ENCODE measurements around the gene RING1.

Gene RING1

GRCh38 chr6:33172688-33173534 is 35.4 kb upstream of the RING1 start:
- ATAC-seq = no peak

GRCh38 chr6:33173535-33174180 is 34.6 kb upstream of the RING1 start:
- ATAC-seq = no peak

- no peak for ATAC-seq
Measured at GRCh38 chr6:33174784-33175183, 33.5 kb upstream of the RING1 start.

GRCh38 chr6:33175436-33176069 is 32.7 kb upstream of the RING1 start:
- ATAC-seq = no peak

- no peak for ATAC-seq
Measured at GRCh38 chr6:33176906-33177305, 31.4 kb upstream of the RING1 start.

GRCh38 chr6:33177552-33178446 is 30.5 kb upstream of the RING1 start:
- no peak for ATAC-seq

- ATAC-seq = no peak
Measured at GRCh38 chr6:33178755-33179475, 29.4 kb upstream of the RING1 start.

- no peak for ATAC-seq
Measured at GRCh38 chr6:33181141-33181540, 27.2 kb upstream of the RING1 start.

- ATAC-seq = peak in 1 of 2 donors; percentile 58
Measured at GRCh38 chr6:33183071-33183683, 25.1 kb upstream of the RING1 start.

GRCh38 chr6:33185190-33185589 is 23.1 kb upstream of the RING1 start:
- no peak for ATAC-seq

- no peak for ATAC-seq
Measured at GRCh38 chr6:33185654-33186187, 22.6 kb upstream of the RING1 start.

GRCh38 chr6:33187809-33188208 is 20.5 kb upstream of the RING1 start:
- no peak for ATAC-seq

- ATAC-seq = no peak
Measured at GRCh38 chr6:33189164-33189563, 19.1 kb upstream of the RING1 start.

GRCh38 chr6:33189625-33190448 is 18.5 kb upstream of the RING1 start:
- no peak for ATAC-seq

- no peak for ATAC-seq
Measured at GRCh38 chr6:33190504-33191107, 17.7 kb upstream of the RING1 start.

GRCh38 chr6:33191383-33192104 is 16.8 kb upstream of the RING1 start:
- ATAC-seq = no peak

- peak; percentile 19 to 34 for ATAC-seq
Measured at GRCh38 chr6:33192105-33192646, 16.1 kb upstream of the RING1 start, which contains the start of gene COL11A2. TSS of gene COL11A2 (minus strand) at chr6:33192467. CDS start at chr6:33192240, 227 bp downstream.

Measured in activated CD4-positive, CD25-positive, alpha-beta regulatory T cell treated with anti-CD3 and anti-CD28 coated beads, Interleukin-2, amount 50 U/mL, for 24 hours (primary cell).